GM12878 (cell line): Measurements from ENCODE around the gene MAPRE2. TPM values are rescaled to one million over a fixed set of nuclear protein-coding genes. Genes with fewer than 3 reads are reported as not detected.
A peak's percentile ranks its signal among the peaks of the same experiment; 100 is the strongest.

ENCODE experiments used
- ATAC-seq: fragments of 200-7000 bp; cut with Tn5 transposase; 3 replicates; pipeline ENCODE4 v1.9.1; 2020; ENCODE audit warnings: mild to moderate bottlenecking, moderate library complexity
- BruUV-seq: library from RNA; stranded (reverse); fragments of 400-500 nt; replicated peaks from 2 replicates; lab custom pipeline; 2021; lab: Mats Ljungman, UMichigan
- CTCF ChIA-PET: fragments of 300-600 bp; sonication (Branson Sonifier 250); formaldehyde crosslinking; extraction: SDS; loops from one replicate; lab custom pipeline; 2021; ENCODE audit warnings: inconsistent platforms; lab: Yijun Ruan, JAX
- POLR2A ChIA-PET: fragments of 350-600 bp; formaldehyde crosslinking; extraction: SDS; loops from one replicate; lab custom pipeline; 2021; ENCODE audit warnings: inconsistent platforms; lab: Charles Lee
- RAD21 ChIA-PET: fragments of 300-600 bp; sonication (Branson Sonifier 250); formaldehyde crosslinking; loops from one replicate; lab custom pipeline; 2023; ENCODE audit warnings: antibody characterized with exemption; ENCODE audit not compliant: unreplicated experiment; lab: Charles Lee
- SMC1A ChIA-PET: fragments of 300-600 bp; sonication (Branson Sonifier 250); formaldehyde crosslinking; loops from one replicate; lab custom pipeline; 2023; ENCODE audit not compliant: unreplicated experiment, uncharacterized antibody; lab: Charles Lee
- DNase-seq: peaks from one replicate; pipeline ENCODE4 v3.0.0-alpha.2; 2011; ENCODE audit warnings: low read depth, low spot score
- FAIRE-seq: peaks from 3 replicates; lab custom pipeline; 2011; peaks lifted over from hg19 to GRCh38; lab: Jason Lieb, UNC
- H2AFZ ChIP-seq: 2 replicates; pipeline ENCODE4 v1.6.0; 2011; ENCODE audit warnings: low read depth, low read length, control low read depth; ENCODE audit not compliant: control insufficient read depth
- H3K27ac ChIP-seq: 2 replicates; pipeline ENCODE4 v1.5.1; 2011; ENCODE audit warnings: control low read depth; ENCODE audit not compliant: control insufficient read depth, insufficient read depth
- H3K27me3 ChIP-seq, 2 experiments: replicated peaks in 1 of 2; 2 replicates each; pipeline versions ENCODE4 v1.6.0 to v1.6.1; 2011; ENCODE audit warnings: low read length in 1 of 2; ENCODE audit not compliant: control insufficient read depth in 2 of 2, insufficient read depth in 2 of 2
- H3K36me3 ChIP-seq, 2 experiments: 2 replicates each; pipeline ENCODE4 v1.5.1; 2011; ENCODE audit warnings: low read length in 1 of 2; ENCODE audit not compliant: control insufficient read depth in 2 of 2, insufficient read depth in 2 of 2
- H3K4me1 ChIP-seq: 2 replicates; pipeline ENCODE4 v1.6.1; 2011; ENCODE audit warnings: mild to moderate bottlenecking, low read length, moderate library complexity, mixed read lengths; ENCODE audit not compliant: control insufficient read depth, insufficient read depth
- H3K4me2 ChIP-seq: 2 replicates; pipeline ENCODE4 v1.6.0; 2011; ENCODE audit warnings: control low read depth; ENCODE audit not compliant: control insufficient read depth, insufficient read depth
- H3K4me3 ChIP-seq: fragments of 200-600 bp; sonication (generic); 2 replicates; pipeline ENCODE4 v1.5.1; 2016
- H3K79me2 ChIP-seq: 2 replicates; pipeline ENCODE4 v1.6.0; 2011; ENCODE audit warnings: low read length; ENCODE audit not compliant: control insufficient read depth, insufficient read depth
- H3K9ac ChIP-seq: 2 replicates; pipeline ENCODE4 v1.8.0; 2011; ENCODE audit warnings: low read length, control low read depth, mixed read lengths; ENCODE audit not compliant: control insufficient read depth, insufficient read depth
- H3K9me3 ChIP-seq: replicated peaks from 3 replicates; pipeline ENCODE4 v1.5.1; 2011; ENCODE audit warnings: mild to moderate bottlenecking, low read length; ENCODE audit not compliant: control insufficient read depth, insufficient read depth
- H4K20me1 ChIP-seq: 2 replicates; pipeline ENCODE4 v1.6.0; 2011; ENCODE audit not compliant: control insufficient read depth, insufficient read depth
- ASH2L ChIP-seq: fragments of 300-600, 200-600 bp; sonication (generic); IDR thresholded peaks from 2 replicates; pipeline ENCODE4 v1.6.1; 2017; ENCODE audit warnings: low read depth, mild to moderate bottlenecking, borderline replicate concordance
- ATF2 ChIP-seq: IDR thresholded peaks from 2 replicates; pipeline ENCODE4 v1.6.1; 2012; ENCODE audit warnings: low read length, inconsistent platforms
- CHD1 ChIP-seq: IDR thresholded peaks from 2 replicates; pipeline ENCODE4 v1.6.1; 2012; ENCODE audit warnings: low read depth, low read length, improper control_type of control experiment
- CHD4 ChIP-seq: fragments of 200-600 bp; sonication (generic); IDR thresholded peaks from 2 replicates; pipeline ENCODE4 v1.6.1; 2016; ENCODE audit warnings: mild to moderate bottlenecking
- ESRRA ChIP-seq: IDR thresholded peaks from 2 replicates; pipeline ENCODE4 v1.6.1; 2012; ENCODE audit warnings: mild to moderate bottlenecking, low read length, improper control_type of control experiment
- MTA3 ChIP-seq: IDR thresholded peaks from 2 replicates; pipeline ENCODE4 v1.6.1; 2012; ENCODE audit warnings: low read length, inconsistent platforms, borderline replicate concordance
- PKNOX1 ChIP-seq: fragments of 450-650 bp; IDR thresholded peaks from 2 replicates; pipeline ENCODE4 v1.6.1; 2016; ENCODE audit warnings: mild to moderate bottlenecking
- RUNX3 ChIP-seq: IDR thresholded peaks from 2 replicates; pipeline ENCODE4 v1.6.1; 2012; ENCODE audit warnings: low read length, inconsistent platforms
- ZBTB4 ChIP-seq: fragments of 450-650 bp; formaldehyde crosslinking; IDR thresholded peaks from 2 replicates; pipeline ENCODE4 v1.4.0; 2022; ENCODE audit warnings: mild to moderate bottlenecking, moderate library complexity
- WGBS: methylation state at CpG from one replicate; pipeline ENCODE4 v1.1.6; 2016; ENCODE audit warnings: low lambda C conversion rate; ENCODE audit not compliant: insufficient replicate concordance, insufficient coverage; ENCODE audit errors: missing lambda C conversion rate; 5-methylcytosine and 5-hydroxymethylcytosine counted together
- in situ Hi-C: fragments of 300-500 bp; cut with MboI; formaldehyde crosslinking; loops from 9 replicates; pipeline ENCODE4 v1.14.3; 2018; ENCODE audit warnings: mixed read lengths
- intact Hi-C: fragments of 100-400 bp; cut with micrococcal nuclease; formaldehyde crosslinking; loops from one replicate; pipeline ENCODE4 v1.14.2; 2022; ENCODE audit not compliant: unreplicated experiment
- polyA plus RNA-seq, 11 experiments: library from polyadenylated mRNA; depleted of rRNA in 4 of 11; unstranded in 6 of 11; stranded (reverse) in 5 of 11; fragments of >200 nt; fragmentation: Nextera tagmentation in 4 of 11; fragmentation: Illumina TruSeq in 1 of 11; extraction: Ambion mirVana in 4 of 11; extraction: Trizol in 1 of 11; gene quantifications; 1 replicate in 1 of 11; 2 replicates in 10 of 11; pipeline versions ENCODE4 v1.2.1 to v1.2.3, GENCODE V29; 2011 to 2016; ENCODE audit warnings: inconsistent platforms in 2 of 11, missing spikeins in 2 of 11, low read depth in 1 of 11
- total RNA-seq, 4 experiments: library from RNA; depleted of rRNA in 3 of 4; stranded (reverse); fragments of >200 nt in 3 of 4; fragmentation: Illumina TruSeq in 1 of 4; extraction: Trizol in 1 of 4; gene quantifications; 2 replicates each; pipeline versions ENCODE4 v1.2.1 to v1.2.3, GENCODE V29; 2013 to 2021

Gene MAPRE2
- total and polyA plus RNA-seq, 10 of the 15 experiments (the other 5 are each of a cell fraction or from before 2014, with no cell fraction given): 11.0 to 50.6 (median 24.0) TPM

GRCh38 chr18:35042389-35043071, 1.3 kb downstream of the MAPRE2 start (continued):
- TF ChIP-seq ZBTB4: no peak
- TF ChIP-seq RUNX3: no peak
- TF ChIP-seq MTA3: no peak
- TF ChIP-seq CHD1: no peak
- no peak for TF ChIP-seq PKNOX1
- TF ChIP-seq ASH2L: no peak
- no peak for TF ChIP-seq ESRRA
- TF ChIP-seq, all 136 proteins: peak for 8

- Histone ChIP-seq H3K9me3 (no peaks in the 10 kb centered on the region; the same call in 2 of the 3 replicates), H3K4me3 (peak overlapping the region; percentile 78; the same call in 1 of the 2 replicates), H3K36me3 (no peaks in the 10 kb centered on the region), H3K4me1 (peaks cover 16% of the 10 kb centered on the region), H3K27ac (peak overlapping the region; percentile 45), H4K20me1 (no peaks in the 10 kb centered on the region), H3K9ac (peak overlapping the region; percentile 4; the same call in 1 of the 2 replicates), H3K4me2 (peak overlapping the region; percentile 18), H2AFZ (no peak overlapping the region), H3K27me3 (no peaks in the 10 kb centered on the region), H3K79me2 (peaks cover 60% of the 10 kb centered on the region)
- FAIRE-seq (no peak), DNase-seq (no peak), ATAC-seq (no peak)
- WGBS: 36% methylated on average over 5 of the region's 5 CpGs
- BruUV-seq: no TSS peak
- 0 out of 2 replicates have a peak, but pooled peaks have one; percentile 9 for TF ChIP-seq ATF2
- TF ChIP-seq CHD4: no peak
- ChIA-PET CTCF (interaction anchor here (2.8 kb wide), 1 partner anchor 18 kb away, joined by 8 read pairs; no protein-coding TSS in a partner anchor), SMC1A (no interaction called here), POLR2A (interaction anchor here (2.9 kb wide), 1 partner anchor 8 kb away, joined by 12 read pairs; no protein-coding TSS in a partner anchor), RAD21 (interaction anchor here (1.1 to 5.4 kb wide), 2 partner anchors 15 to 177 kb away, joined by 3 to 82 read pairs; no protein-coding TSS in a partner anchor)
- intact Hi-C loops: loop anchor here (5.0 to 10.0 kb wide), 3 partner anchors 249 to 572 kb away; partner anchors contain the start of genes ZNF24 and ZSCAN30
- in situ Hi-C loops: no loop called here
Observed at GRCh38 chr18:35043207-35043606, 2.0 kb downstream of the MAPRE2 start.
